OCI-LY1 (cell line): ENCODE data around the gene RPL35.
A peak's percentile ranks its signal among the peaks of the same experiment; 100 is the strongest.

Experiments
- H2AFZ ChIP-seq: fragments of 200-600 bp; sonication (generic), shearing (Covaris generic); 2 replicates; pipeline ENCODE4 v1.6.0; 2014; ENCODE audit warnings: antibody characterized with exemption, mild to moderate bottlenecking, low read length
- H3F3A ChIP-seq: fragments of 200-600 bp; sonication (generic), shearing (Covaris generic); 2 replicates; pipeline ENCODE4 v1.6.0; 2014; ENCODE audit warnings: mild to moderate bottlenecking, antibody characterized with exemption, low read length, moderate library complexity; ENCODE audit not compliant: insufficient read depth
- H3K27ac ChIP-seq: fragments of 200-600 bp; sonication (generic); 2 replicates; pipeline ENCODE4 v1.5.1; 2014; ENCODE audit warnings: low read length, mixed run types, mild to moderate bottlenecking, low read depth; ENCODE audit not compliant: poor library complexity, severe bottlenecking
- H3K27me3 ChIP-seq: fragments of 200-600 bp; sonication (generic); 2 replicates; pipeline ENCODE4 v1.6.0; 2014; ENCODE audit warnings: antibody characterized with exemption, mild to moderate bottlenecking, low read length, moderate library complexity; ENCODE audit not compliant: insufficient read depth
- H3K36me3 ChIP-seq: fragments of 200-600 bp; sonication (generic); 2 replicates; pipeline ENCODE4 v1.6.1; 2014; ENCODE audit warnings: mild to moderate bottlenecking, antibody characterized with exemption, low read length, moderate library complexity, mixed read lengths; ENCODE audit not compliant: insufficient read depth
- H3K4me1 ChIP-seq: fragments of 200-600 bp; sonication (generic); 2 replicates; pipeline ENCODE4 v1.5.1; 2014; ENCODE audit warnings: mild to moderate bottlenecking, low read length, moderate library complexity; ENCODE audit not compliant: insufficient read depth, severe bottlenecking
- H3K4me2 ChIP-seq: fragments of 200-600 bp; sonication (generic), shearing (Covaris generic); 2 replicates; pipeline ENCODE4 v1.6.1; 2014; ENCODE audit warnings: low read length
- H3K4me3 ChIP-seq: fragments of 200-600 bp; sonication (generic); 2 replicates; pipeline ENCODE4 v1.5.1; 2014; ENCODE audit warnings: low read length, low read depth, mild to moderate bottlenecking, mixed read lengths; ENCODE audit not compliant: poor library complexity, severe bottlenecking
- H3K79me2 ChIP-seq: fragments of 200-600 bp; shearing (Covaris generic); 2 replicates; pipeline ENCODE4 v1.6.1; 2016; ENCODE audit warnings: mixed run types, low read length, mixed read lengths; ENCODE audit not compliant: insufficient read depth
- H3K9ac ChIP-seq: fragments of 200-600 bp; sonication (generic), shearing (Covaris generic); 2 replicates; pipeline ENCODE4 v1.6.1; 2014; ENCODE audit warnings: mild to moderate bottlenecking, low read length, mixed read lengths
- H3K9me2 ChIP-seq: fragments of 200-600 bp; sonication (generic), shearing (Covaris generic); 2 replicates; pipeline ENCODE4 v1.6.1; 2014; ENCODE audit warnings: low read depth, mild to moderate bottlenecking, low read length, mixed read lengths
- H3K9me3 ChIP-seq: fragments of 200-600 bp; shearing (Covaris generic); 2 replicates; pipeline ENCODE4 v1.6.1; 2014; ENCODE audit warnings: low read length, mixed read lengths
- H4K20me1 ChIP-seq: fragments of 200-600 bp; sonication (generic), shearing (Covaris generic); 2 replicates; pipeline ENCODE4 v1.6.0; 2016; ENCODE audit warnings: mild to moderate bottlenecking, low read length; ENCODE audit not compliant: insufficient read depth
- EZH2 ChIP-seq: fragments of 200-600 bp; sonication (generic), shearing (Covaris generic); IDR thresholded peaks from 2 replicates; pipeline ENCODE4 v1.8.0; 2017; ENCODE audit warnings: borderline replicate concordance, mixed run types, mild to moderate bottlenecking, antibody characterized with exemption, low read length, moderate library complexity, mixed read lengths
- TF ChIP-seq, protein P1 (sequence below): fragments of 200-600 bp; sonication (generic), shearing (Covaris generic); IDR thresholded peaks from 2 replicates; pipeline ENCODE4 v1.5.1; 2017; ENCODE audit warnings: mild to moderate bottlenecking, antibody characterized with exemption, low read length, moderate library complexity, mixed read lengths

The RPL35 gene

DNA sequence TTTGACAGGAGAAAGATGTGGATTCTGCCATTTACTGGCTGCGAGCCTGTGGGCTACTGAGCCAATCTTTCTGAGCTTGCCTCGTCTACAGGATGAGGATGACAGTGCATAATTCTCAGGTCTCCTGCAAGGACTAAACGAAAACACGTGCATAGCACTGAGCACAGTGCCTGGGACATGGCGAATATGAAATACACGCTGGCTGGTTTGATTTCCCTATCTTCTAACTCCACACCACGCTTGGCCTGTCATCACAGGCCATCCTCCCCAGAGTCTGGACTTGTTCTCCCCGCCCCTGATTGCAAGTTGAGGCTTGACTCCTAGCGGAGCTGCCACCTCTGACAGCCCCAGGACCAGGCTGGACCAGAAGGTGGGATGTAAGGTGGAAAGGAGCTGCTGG, 38.1 kb upstream of the RPL35 start:
- no peak overlapping the region for H3K4me3 ChIP-seq
- no peak overlapping the region for H2AFZ ChIP-seq
- no peak overlapping the region for H3K4me2 ChIP-seq
- TF ChIP-seq, protein P1, sequence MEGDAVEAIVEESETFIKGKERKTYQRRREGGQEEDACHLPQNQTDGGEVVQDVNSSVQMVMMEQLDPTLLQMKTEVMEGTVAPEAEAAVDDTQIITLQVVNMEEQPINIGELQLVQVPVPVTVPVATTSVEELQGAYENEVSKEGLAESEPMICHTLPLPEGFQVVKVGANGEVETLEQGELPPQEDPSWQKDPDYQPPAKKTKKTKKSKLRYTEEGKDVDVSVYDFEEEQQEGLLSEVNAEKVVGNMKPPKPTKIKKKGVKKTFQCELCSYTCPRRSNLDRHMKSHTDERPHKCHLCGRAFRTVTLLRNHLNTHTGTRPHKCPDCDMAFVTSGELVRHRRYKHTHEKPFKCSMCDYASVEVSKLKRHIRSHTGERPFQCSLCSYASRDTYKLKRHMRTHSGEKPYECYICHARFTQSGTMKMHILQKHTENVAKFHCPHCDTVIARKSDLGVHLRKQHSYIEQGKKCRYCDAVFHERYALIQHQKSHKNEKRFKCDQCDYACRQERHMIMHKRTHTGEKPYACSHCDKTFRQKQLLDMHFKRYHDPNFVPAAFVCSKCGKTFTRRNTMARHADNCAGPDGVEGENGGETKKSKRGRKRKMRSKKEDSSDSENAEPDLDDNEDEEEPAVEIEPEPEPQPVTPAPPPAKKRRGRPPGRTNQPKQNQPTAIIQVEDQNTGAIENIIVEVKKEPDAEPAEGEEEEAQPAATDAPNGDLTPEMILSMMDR: no peak
- TF ChIP-seq EZH2: no peak
- peaks cover 53% of the 10 kb centered on the region for H3K36me3 ChIP-seq
- no peak overlapping the region for H3K27ac ChIP-seq
- no peaks in the 10 kb centered on the region for H3K27me3 ChIP-seq
- H3K9me3 ChIP-seq: no peaks in the 10 kb centered on the region
- H3F3A ChIP-seq: no peaks in the 10 kb centered on the region
- no peaks in the 10 kb centered on the region for H3K79me2 ChIP-seq
- H3K9ac ChIP-seq: no peak overlapping the region
- no peaks in the 10 kb centered on the region for H3K4me1 ChIP-seq
- H3K9me2 ChIP-seq: no peaks in the 10 kb centered on the region
- no peaks in the 10 kb centered on the region for H4K20me1 ChIP-seq

DNA sequence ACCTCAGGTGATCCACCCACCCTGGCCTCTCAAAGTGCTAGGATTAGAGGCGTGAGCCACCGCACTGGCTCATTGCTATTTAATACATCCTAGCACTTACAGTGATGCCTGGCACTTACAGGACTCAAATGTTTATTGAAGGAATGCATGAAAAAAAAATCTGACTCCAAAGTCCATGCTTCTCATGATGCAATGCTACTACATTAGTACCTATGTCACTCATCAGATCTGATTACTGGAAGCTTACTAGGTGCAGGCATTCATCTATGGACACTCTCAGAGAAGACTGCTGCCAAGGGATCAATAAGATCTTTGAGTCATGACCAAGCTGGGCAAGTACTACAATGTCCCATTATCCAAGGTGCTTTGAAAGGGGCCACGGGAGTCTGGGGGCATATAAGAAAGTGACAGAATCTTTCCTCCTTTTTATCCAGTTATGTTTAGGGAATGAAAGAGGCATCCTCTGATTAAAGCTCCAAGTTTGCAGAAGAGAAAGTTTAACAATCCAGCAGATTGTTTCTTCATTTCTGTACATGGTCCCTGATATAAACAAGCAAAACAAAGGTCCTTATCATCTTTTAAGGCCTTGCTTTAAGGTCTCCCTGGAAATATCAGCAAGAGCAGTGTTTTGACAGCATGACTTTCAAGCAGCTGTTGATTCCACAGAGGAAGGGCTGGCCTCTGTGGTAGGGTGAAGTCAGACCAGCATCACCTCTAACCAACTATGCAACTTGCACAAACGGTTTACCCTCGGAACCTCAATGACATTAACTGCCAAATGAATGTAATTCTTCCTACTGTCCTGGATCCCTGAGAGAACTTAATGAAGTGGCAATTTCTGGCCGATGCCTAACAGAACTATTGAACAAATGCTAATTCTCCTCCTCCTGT, 36.1 kb upstream of the RPL35 start:
- H3K36me3 ChIP-seq: peaks cover 54% of the 10 kb centered on the region; the same call in 1 of the 2 replicates
- H2AFZ ChIP-seq: no peak overlapping the region
- H3K9ac ChIP-seq: no peak overlapping the region
- no peaks in the 10 kb centered on the region for H3K9me3 ChIP-seq
- no peak overlapping the region for H3K4me2 ChIP-seq
- no peak overlapping the region for H3K27ac ChIP-seq
- TF ChIP-seq EZH2: no peak
- TF ChIP-seq, protein P1: no peak
- H3K79me2 ChIP-seq: no peaks in the 10 kb centered on the region
- no peaks in the 10 kb centered on the region for H3K27me3 ChIP-seq
- no peaks in the 10 kb centered on the region for H4K20me1 ChIP-seq
- no peaks in the 10 kb centered on the region for H3F3A ChIP-seq
- no peak overlapping the region for H3K4me3 ChIP-seq
- H3K9me2 ChIP-seq: no peaks in the 10 kb centered on the region
- no peaks in the 10 kb centered on the region for H3K4me1 ChIP-seq

DNA sequence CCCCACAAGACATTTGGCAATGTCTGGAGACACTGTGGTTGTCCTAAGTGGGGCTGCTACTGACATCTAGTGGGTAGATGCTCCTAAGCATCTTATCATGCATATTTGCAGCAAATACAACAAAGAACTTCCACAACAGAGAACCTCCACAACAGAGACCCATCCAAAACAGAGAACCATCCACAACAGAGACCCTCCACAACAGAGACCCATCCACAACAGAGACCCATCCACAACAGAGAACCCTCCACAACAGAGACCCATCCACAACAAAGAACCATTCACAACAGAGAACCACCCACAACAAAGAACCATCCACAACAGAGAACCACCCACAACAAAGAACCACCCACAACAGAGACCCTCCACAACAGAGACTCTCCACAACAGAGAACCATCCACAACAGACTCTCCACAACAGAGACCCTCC, 33.0 kb upstream of the RPL35 start:
- Histone ChIP-seq H4K20me1 (no peaks in the 10 kb centered on the region), H3K36me3 (peaks cover 62% of the 10 kb centered on the region; the same call in 1 of the 2 replicates), H3K4me2 (no peak overlapping the region), H3K27me3 (no peaks in the 10 kb centered on the region), H2AFZ (no peak overlapping the region), H3K4me3 (no peak overlapping the region), H3K4me1 (no peaks in the 10 kb centered on the region), H3K9me3 (no peaks in the 10 kb centered on the region), H3K79me2 (no peaks in the 10 kb centered on the region), H3F3A (no peaks in the 10 kb centered on the region), H3K9ac (no peak overlapping the region), H3K27ac (no peak overlapping the region), H3K9me2 (no peaks in the 10 kb centered on the region)
- TF ChIP-seq, protein P1: peak; percentile 69
- TF ChIP-seq EZH2: no peak
